ENCODE results near the gene TRAF7.
A peak's percentile ranks its signal among the peaks of the same experiment; 100 is the strongest.
"Not testable (repeated sequence)": the region's sequence is repeated elsewhere in the genome, so short reads cannot be mapped to it uniquely, and the experiment has no call there.

Gene TRAF7

DNA sequence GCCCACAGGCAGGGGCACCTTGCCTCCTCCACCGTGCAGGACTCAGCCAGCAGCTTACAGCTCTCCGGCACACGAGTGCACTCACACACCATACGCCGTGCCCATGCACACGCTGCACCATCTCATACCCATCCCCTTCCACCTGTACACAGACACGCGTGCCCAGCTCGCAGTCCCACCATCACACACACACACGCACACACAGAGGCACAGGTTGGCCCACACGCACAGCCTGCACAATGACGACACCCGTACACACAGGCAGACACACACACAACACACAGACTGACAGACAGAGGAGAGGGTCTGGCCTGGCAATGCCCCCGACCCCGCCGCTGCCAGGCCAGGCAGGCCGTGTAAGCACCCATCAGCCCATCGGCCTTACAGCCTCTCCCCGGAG is 28.8 kb downstream of the TRAF7 start:
- no peak for DNase-seq

DNA sequence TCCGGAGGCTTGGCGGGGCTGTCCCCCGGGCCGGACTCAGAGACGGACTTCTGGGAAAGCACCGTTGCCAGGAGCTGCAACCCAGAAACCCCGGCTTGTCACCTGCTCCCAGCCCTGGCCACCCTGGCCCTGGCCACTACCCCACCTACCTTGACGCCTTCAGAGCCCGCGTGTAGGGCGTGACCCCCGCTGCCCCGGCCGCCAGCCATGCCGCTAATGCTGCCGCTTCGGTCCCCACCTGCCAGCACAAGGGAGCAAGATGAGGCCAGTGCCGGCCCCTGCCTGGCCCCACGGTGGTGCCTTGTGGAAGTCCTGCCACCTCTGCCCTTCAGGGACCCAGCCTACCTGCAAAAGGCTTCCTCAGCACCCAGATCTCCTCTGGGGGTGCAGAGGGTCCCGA is 29.4 kb downstream of the TRAF7 start:
- no peak for DNase-seq

DNA sequence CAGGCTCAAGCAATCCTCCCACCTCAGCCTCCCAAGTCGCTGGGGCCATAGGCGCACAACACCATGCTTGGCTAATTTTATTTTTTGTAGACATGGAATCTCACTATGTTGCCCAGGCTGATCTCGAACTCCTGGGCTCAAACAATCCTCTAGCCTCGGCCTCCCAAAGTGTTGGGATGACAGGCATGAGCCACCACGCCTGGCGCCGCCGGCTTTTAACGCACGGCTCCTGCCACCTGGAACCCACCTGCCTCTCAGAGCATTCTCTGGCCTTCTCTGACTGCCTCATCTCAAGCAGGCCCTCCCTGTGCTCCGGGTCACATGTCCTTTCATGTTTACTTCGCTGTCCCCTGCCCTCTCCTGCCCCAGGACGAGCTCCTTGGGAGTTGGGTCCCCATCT is 30.5 kb downstream of the TRAF7 start:
- DNase-seq, result no peak

DNA sequence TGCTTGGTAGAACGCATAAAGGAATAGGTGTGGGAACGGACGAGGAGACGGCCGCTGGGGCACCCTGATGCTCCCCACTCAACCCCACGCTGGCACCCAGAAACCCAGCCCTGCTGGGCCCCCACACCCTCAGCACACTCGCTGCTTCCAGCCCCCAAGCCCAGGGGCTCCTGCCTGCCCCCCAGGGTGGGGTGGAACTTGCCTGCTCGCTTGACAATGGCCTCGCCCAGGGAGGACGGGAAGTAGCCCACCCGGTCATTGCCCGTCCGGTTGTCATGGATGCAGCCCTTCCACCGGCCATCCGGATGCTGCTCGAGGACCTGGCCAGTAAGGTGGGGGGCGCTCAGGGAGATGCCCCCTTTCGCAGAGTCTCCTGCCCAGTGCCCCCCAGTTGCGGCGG is 30.9 kb downstream of the TRAF7 start:
- no peak for DNase-seq

DNA sequence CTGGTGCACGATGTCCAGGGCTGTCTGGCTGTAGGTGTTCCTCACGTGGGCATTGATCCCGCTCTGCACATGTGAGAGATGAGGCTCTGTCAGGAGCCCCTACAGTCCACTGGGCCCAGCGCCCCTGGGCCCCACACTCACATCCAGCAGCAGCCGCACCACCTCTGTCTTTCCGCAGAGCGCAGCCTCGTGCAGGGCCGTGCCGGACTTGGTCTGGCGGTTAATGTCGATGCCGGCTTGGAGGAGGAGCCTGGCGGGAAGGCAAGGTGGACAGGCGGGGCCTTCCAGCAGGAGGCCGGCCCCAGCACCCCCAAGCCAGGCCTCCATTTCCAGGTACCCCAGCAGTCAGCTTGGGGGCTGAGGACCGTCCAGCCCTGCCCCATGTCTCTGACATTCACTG is 31.6 kb downstream of the TRAF7 start:
- DNase-seq, result no peak

DNA sequence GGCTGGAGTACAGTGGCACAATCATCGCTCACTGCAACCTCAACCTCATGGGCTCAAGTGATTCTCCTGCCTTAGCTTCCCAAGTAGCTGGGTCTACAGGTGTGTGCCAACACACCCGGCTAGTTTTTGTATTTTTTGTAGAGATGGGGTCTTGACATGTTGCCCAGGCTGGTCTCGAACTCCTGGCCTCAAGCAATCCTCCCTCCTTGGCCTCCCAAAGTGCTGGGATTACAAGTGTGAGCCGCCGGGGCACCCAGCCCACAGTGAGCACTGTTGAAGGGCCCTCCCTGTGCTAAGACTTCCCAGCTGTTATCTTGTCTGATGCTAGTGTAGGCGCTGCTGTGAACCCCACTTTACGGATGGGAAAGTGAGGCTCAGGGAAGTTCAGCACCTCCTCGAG is 32.8 kb downstream of the TRAF7 start:
- no peak for DNase-seq

DNA sequence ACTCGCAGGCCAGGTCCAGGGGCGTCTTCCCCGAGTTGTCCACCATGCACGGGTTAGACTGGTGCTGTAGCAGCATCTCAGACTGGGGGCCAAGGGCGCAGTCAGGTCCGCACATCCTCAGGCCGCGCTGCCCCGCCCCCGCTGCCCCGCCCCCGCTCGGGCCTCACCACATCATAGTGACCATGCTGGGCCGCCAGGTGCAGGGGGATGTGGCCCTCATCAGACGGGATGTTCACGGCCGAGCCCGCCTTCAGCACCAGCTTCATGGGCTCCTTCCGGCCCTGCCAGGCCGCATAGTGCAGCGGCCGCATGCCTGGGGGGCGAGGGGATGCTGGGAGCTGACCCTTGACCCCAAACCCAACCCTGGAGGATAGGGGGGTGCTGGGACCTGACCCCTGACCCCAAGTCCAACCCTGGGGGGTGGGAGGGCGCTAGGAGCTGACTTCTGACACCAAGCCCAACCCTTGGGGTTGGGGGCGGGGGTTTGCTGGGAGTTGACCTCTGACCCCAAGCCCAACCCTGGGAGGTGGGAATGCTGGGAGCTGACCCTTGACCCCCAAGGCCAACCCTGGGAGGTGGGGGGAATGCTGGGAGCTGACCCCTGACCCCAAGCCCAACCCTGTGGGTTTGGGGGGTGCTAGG is 33.8 kb downstream of the TRAF7 start:
- no peak for DNase-seq

DNA sequence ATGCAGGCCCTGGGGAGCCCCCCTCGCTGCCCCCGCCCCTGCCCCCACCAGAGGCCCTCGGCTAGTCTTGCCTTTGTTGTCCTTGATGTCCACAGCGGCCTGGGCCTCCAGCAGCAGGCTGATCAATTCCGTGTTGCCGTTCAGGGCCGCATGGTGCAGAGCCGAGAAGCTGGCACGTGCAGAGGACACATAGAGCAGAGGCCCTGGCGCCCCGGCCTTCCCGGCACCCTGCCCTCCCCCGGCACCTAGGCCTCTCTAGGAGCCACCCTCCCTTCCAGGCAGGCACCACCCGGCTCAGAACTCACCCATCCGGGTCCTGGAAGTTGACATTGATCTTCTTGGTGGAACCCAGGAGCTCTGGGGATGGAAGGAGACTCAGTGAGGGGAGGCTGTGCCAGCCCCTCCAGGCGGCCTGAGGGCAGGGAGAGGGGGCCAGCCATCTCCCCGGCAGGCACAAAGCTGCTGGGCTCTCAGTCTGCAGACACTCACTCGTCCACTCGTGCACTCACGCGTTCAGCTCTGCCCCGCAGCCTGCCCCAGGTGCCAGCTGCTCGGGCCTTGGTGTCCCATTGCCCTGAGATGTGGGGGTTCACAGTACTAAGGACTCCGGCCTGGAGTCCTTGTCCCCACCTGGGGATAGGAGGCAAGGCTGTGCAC is 34.5 kb downstream of the TRAF7 start:
- DNase-seq, result no peak

DNA sequence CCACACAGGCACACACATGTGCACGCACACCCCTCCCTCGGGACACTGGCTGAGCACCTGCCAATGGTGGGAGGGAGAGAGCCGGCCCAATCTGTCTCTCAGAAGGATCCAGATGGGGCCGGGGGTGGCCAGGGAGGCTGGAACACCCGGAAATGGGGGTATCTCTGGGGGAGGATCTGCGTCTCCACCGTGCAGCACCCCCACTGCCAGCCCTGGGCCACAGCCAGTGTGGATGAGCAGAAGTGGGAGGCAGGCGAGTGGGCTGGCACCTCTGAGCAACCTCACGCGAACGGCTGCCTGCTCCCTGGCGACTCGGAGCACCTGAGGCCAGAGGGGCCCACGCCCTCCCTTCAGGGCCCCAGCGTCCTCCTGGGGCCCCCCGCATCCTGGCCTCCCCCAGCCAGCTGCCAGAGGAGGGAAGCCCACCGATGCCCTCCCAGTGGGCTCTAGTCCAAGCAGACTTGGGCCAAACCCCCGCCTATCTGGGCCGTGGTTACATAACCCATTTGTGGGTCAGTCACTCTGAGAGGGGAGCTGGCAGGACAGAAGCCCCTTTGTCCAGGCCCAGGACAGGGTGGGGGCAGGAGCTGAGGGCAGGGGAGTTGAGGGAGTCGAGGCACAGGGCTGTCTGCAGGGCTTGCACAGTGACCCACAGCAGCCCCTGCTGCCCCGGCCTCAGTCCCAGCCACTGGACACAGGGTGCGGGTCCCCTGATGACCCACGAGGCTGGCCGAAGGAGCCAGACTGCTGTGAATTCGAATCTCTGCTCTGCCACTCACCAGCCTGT is 35.3 kb downstream of the TRAF7 start:
- no peak for DNase-seq

DNA sequence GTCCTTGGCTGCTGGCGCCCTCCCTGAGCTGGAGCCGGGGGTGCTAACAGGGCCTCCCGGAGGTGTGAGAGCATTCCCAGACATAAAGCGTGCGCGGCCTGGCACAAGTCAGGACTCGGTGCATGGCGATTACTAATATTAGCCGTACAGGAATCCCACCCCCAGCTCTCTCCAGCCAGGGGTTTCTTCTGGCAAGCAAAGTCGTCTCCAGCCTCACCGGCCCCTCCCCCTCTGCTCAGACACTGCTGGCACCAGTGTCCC is 35.8 kb downstream of the TRAF7 start:
- no peak for DNase-seq

DNA sequence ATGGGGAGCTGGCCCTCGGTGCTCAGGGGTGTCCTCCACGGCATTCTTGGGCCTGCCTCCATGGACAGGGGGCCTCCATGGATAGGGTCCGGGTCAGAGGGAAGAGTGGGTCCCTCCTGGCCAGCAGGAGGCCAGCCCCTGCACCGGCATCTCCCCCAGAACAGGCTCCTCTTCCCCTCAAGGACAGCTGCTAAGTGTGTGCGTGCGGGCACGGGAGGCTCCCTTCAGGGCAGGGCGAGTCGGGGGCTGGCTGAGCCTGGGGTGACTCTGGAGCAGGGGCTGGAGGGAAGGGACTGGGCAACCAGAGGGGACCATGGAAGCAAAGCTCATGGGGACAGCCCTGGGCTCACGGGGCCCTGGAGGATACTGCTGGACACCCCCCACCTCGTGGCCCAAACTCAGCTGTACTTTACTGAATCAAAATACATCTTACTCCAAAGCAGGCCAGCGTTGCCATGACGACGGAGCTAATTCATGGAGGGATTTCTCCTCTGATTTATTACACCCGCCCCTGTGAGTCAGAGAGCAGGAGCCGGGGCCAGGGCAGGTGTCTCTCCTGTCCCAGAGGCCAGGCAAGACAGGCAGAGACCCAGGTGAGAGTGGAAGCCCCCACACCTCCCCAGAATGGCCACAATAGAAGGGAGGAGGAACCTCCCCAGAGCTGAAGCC is 38.7 kb downstream of the TRAF7 start:
- DNase-seq, result no peak

DNA sequence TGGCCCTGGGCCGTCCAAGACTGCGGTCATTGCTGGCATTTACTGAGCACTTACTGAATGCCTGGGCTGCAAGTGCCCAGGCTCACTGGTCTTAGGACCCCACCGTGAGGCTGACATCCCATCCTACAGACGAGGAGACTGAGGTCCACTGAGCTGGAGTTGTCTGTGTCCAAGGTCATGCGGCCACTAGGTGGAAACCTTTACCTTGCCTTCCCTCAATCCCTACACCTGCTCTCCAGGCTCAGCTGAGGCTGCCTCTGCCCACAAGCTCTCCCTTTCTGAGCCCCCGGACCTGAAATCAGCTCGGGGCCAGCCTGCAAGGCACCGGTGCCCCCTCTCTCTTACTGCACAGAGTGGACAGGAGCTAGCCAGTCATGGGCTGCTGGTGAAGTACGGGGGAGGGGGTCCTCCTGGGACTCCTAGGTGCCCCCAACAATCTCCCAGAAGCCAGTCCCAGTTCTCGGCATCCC is 39.3 kb downstream of the TRAF7 start:
- peak in 3 of 5 experiments; percentile 27 to 68 (median 41) for DNase-seq

DNA sequence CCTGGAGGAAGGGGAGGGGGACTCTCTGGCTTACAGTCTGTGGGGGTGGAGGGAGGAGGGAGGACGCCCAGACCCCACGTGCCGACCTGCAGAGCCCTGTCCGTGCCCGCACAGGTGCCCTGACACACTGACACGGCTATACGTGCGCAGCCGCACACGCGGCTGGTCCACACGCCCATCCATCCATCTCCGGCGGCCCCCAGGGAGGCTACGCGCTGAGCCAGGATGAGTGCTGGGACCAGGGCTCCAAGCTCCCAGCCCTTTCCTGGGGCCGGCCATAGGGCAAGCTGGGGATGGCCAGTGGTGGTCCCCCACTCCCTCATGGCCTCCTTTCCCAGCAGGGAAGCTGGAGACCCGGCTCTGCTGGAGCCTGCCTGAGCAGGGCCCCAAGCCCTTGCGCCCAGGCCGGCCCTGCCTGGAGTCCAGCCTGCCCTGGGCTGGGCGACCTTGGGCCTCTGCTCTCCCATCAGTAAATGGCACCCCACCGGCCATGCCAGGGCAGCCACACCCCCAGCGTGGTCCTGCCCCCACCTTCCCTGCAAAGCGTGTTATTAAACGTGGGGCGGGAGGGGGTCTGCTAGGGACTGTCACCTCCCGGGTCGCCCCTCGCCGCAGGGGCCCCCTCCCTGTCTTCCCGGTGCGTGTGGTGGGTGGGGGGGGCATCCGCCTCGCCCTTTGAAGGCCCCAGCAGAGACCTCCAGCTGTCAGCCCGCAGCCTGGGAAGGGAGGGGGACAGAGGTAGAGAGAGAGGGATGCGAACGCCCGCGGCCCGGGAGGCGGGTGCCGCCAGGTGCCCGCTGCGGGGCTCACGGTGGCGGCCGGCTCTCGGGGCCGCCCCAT is 40.0 kb downstream of the TRAF7 start:
- no peak for DNase-seq

DNA sequence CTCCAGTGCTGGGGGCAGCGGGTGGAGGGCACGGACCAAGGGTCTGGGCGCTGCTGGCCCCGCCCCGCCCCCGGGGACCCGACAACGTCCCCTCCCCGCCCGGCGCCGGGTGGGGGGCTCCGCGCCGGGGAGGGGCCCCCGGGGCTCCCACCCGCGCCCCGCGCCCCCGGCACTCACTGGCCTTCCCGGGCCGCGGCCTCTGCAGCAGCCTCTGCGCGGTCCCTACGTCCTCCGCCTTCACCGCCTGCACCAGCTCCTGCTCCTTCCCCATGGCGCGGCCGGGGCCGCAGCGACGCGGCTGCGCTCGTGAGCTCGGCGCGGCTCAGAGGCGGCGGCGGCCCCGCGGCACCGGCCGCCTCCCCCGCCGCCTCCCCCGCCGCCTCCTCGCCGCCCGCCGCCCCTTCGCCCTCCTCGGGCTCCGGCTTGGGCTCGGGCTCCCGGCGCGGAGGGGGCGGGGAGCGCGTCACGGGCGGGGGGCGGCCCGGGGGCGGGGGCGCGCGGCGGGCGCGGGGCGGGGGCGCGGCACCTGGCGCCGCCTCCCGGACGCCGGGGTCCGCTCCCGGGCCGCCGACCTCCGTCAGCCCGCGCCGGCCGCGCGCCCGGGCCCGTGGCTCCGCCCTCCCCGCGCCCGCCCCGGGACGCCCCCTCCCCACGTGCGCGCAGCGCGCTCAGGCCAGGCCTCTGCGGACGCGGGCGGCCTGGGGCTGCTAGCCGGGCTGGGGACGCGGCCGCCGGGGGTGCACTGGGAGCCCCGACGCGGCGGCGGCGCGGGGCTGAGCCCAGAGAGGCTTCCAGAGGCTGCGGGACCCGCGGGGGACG is 40.8 kb downstream of the TRAF7 start, which contains the start of gene CASKIN1:
CASKIN1 (minus strand) TSS at position 444 of the 819 bp plus-strand sequence; CDS start at position 271, 173 bp downstream.
- peak in 1 of 5 experiments; percentile 31 for DNase-seq

DNA sequence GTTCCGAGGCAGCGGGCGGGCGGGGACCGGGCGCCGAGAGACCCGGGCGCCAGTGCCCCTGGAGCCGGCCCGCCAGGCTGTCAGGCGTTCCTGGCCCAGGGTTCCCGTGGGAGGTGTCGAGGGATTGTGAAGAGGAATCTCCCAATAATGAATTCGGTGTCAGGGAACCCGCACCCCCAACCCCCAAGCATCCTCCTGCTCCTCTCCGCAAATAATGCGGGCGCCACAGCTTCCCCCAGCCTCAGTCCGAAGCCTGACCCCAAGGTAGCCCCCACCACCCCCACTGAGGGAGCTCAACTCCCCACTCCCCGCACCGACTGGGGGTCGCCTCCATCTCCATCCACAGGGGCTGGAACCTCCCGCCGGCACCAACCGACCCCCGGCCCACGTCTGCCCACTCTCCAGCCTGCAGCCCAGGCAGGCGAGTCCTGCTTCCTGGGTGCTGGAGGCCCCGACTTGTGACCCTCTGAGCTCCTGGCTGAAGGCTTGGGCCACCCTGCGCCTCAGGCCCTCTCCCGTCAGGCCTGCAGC is 41.5 kb downstream of the TRAF7 start:
- DNase-seq, result no peak

DNA sequence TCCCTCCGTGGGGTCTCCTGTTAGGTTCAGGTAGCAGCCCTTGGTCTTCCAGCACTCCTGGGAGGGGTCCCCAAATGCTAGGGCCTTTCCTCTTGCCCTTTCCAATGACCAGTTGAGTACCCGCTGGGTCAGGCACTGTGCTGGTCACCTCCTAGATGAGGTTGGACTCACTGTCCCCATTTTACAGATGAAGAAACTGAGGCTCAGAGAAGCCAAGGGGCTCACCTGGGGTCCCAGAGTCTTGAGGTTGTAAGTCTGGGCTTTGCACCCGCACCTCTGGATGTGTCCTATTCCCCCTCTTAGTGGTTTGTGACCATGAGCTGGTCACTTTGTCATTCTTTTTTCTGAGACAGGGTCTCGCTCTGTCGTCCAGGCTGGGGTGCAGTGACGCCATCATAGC is 42.2 kb downstream of the TRAF7 start:
- no peak for DNase-seq

DNA sequence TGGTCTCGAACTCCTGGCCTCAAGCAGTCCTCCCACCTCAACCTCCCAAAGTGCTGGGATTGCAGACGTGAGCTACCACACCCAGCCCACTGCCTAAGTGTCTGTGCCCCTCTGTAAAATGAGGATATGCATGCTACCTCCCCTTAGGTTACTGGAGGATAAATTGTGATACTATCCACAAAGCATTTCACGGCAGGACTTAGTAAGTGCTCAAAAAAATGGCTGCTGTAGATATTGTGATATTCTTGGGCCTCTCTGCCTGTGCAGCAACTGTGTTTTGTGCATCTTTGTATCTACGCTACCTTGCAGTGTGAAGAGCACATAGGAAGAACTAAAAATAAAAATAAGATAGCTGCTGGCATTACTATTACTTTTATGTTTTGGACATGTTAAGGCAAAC is 42.7 kb downstream of the TRAF7 start:
- no peak for DNase-seq

DNA sequence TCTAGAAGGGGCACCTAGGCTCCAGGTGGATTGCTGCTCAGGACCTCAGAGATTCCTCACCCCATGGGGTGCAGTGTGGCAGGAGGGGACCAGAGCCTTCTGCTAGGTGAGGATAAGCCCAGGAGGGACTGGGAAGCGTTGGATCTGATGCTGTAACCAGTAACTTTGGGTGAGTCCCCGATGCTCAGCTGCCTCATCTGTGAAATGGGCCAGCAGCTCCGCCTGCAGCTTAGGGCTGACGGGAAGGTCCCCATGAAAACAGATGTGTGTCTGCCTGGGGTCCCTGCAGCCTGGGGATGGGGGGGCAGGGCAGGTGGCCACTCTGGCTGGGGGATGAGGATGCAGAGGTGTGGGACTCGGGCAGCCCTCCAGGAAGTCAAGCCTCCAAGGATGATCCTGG is 43.5 kb downstream of the TRAF7 start:
- no peak for DNase-seq

DNA sequence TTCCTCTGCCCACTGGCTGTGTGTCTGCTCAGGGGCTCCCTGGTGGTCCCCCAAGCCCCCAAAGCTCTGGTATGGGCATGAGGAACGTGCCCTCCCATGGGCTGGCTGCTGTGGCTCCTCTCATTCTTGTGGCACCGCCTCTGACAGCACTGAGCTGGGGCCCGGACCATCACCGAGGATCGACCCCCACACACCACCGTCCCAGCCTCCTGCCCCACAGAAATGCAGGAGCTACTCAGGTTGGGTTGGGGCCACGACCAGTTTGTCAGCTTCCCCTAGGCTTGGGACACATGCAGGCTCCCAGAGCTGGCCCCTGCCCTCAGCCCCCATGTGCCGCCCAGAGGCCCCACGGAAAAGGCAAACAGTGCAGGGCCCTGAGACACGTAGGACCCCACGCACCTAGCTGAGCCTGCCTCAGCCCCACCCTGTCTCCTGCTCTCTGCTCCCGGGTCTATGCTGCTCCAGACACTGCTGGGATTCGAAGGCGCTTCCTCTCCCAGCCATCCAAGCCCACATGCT is 44.1 kb downstream of the TRAF7 start:
- no peak for DNase-seq

DNA sequence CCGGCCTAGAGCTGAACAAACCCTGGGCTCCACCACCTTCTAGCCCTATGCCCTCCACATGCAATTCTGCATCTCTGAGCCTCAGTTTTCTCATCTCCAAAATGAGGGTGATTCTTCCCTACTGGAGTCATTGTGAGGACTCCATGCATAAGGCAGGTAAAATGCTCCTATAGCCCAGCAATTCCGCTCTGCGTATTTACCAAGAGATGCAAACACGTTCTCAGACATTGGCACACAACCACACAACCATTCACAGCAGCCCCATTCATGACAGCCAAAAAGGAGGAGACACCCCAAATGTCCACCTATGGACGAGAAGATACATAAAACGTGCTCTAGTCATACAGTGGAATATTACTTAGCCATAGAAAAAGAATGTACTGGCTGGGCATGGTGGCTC is 44.7 kb downstream of the TRAF7 start:
- DNase-seq, result no peak

DNA sequence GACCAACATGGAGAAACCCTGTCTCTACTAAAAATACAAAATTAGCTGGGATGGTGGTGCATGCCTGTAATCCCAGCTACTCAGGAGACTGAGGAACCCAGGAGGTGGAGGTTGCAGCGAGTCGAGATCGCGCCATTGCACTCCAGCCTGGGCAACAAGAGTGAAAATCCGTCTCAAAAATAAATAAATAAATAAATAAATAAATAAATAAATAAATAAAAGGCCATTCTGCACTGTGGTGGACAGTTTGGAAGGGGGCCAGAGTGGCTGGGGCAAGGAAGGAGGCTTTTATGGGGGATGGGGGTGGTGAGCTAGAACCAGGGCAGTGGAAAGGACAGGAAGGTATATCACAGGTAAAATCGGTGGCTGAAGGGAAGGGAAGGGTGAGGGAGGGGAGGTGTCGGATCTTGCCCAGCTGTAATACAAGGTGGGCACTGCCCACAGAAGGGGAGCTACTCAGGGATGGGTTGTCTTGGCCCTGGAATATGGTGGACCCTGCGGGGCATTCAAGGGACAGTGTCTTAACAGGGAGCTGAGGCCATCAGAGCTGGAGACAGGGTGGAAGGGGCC is 47.6 kb downstream of the TRAF7 start:
- not testable (repeated sequence) for DNase-seq

All from T-helper 2 cell (primary cell).